ENCODE measurements around the gene PPIA. TPM values are rescaled to one million over a fixed set of nuclear protein-coding genes. Genes with fewer than 3 reads are reported as not detected.

The PPIA gene
- polyA plus RNA-seq, 1 of the 3 experiments (the other 2 are of a cell fraction): 6,267 TPM

- no peaks in the 10 kb centered on the region for H4K20me1 ChIP-seq (ENCODE audit: insufficient read depth)
- no peak overlapping the region for H2AFZ ChIP-seq (ENCODE audit: low read depth)
- H3K36me3 ChIP-seq (replicated peaks in 1 of 2; ENCODE audit: control insufficient read depth in 1 of 2, insufficient read depth in 2 of 2, low read length in 1 of 2): peaks cover 39 to 76% of the 10 kb centered on the region in 2 experiments
- H3F3A ChIP-seq (replicated peaks; ENCODE audit: insufficient read depth): peaks cover 4% of the 10 kb centered on the region
- H3K4me2 ChIP-seq: no peak overlapping the region
- TF ChIP-seq SMC3 (IDR thresholded peaks at IDR 0.05; ENCODE audit: low read depth, low read length) (0 out of 2 replicates have a peak, but pooled peaks have one; percentile 5), CTCF (IDR thresholded peaks at IDR 0.05) (peak; percentile 24; the same call in 1 of the 2 replicates), USF1 (IDR thresholded peaks at IDR 0.05; ENCODE audit: borderline replicate concordance, low read depth) (no peak), NRF1 (IDR thresholded peaks at IDR 0.05; ENCODE audit: low read depth, low read length) (no peak), GABPA (IDR thresholded peaks at IDR 0.05; ENCODE audit: low read depth) (no peak), ELF1 (IDR thresholded peaks at IDR 0.05) (no peak), YY1 (IDR thresholded peaks at IDR 0.05; ENCODE audit: low read depth) (no peak), FOXJ3 (CRISPR knock-in tag; IDR thresholded peaks at IDR 0.05) (no peak), RAD21 (IDR thresholded peaks at IDR 0.05; ENCODE audit: low read length) (peak; percentile 22)
- no peaks in the 10 kb centered on the region for H3K9me2 ChIP-seq
- CTCF ChIA-PET: interaction anchor here (1.1 kb wide), 1 partner anchor 130 kb away, joined by 3 read pairs; no protein-coding TSS in a partner anchor
- H3K4me3 ChIP-seq (ENCODE audit: low read depth in 2 of 2, low read length in 1 of 2): no peak overlapping the region
- H3K9ac ChIP-seq: no peak overlapping the region
- no peaks in the 10 kb centered on the region for H3K79me2 ChIP-seq (ENCODE audit: insufficient read depth)
- DNase-seq: peak; percentile 49
- no peak overlapping the region for H3K27ac ChIP-seq (ENCODE audit: low read depth in 2 of 2, low read length in 1 of 2)
- POLR2A ChIA-PET: interaction anchor here (0.6 kb wide), 1 partner anchor 82 kb away, joined by 3 read pairs; no protein-coding TSS in a partner anchor
- no peaks in the 10 kb centered on the region for H3K9me3 ChIP-seq
- H3K27me3 ChIP-seq (ENCODE audit: insufficient read depth): no peaks in the 10 kb centered on the region
- H3K4me1 ChIP-seq (ENCODE audit: control insufficient read depth in 1 of 2, insufficient read depth in 2 of 2, low read depth in 1 of 2, low read length in 1 of 2): peaks cover 6 to 37% of the 10 kb centered on the region in 2 experiments; a peak in 2 of 4 replicates
- 93% methylated on average over 6 of the region's 22 CpGs for WGBS (ENCODE audit: low lambda C conversion rate)
Measured at GRCh38 chr7:44764665-44765578, 31.6 kb upstream of the PPIA start.

- ChIA-PET POLR2A (interaction anchor here (1.6 kb wide), 1 partner anchor 159 kb away, joined by 3 read pairs; the partner anchor contains the start of gene OGDH), CTCF (interaction anchor here (1.7 kb wide), 1 partner anchor 11 kb away, joined by 4 read pairs; no protein-coding TSS in a partner anchor)
- Histone ChIP-seq H3K9ac (no peak overlapping the region), H3K9me3 (no peaks in the 10 kb centered on the region), H3K27ac (ENCODE audit: low read depth in 2 of 2, low read length in 1 of 2) (no peak overlapping the region), H3K36me3 (replicated peaks in 1 of 2; ENCODE audit: control insufficient read depth in 1 of 2, insufficient read depth in 2 of 2, low read length in 1 of 2) (peaks cover 30 to 67% of the 10 kb centered on the region in 2 experiments), H3K9me2 (no peaks in the 10 kb centered on the region), H3K79me2 (ENCODE audit: insufficient read depth) (no peaks in the 10 kb centered on the region), H2AFZ (ENCODE audit: low read depth) (no peak overlapping the region), H3K4me1 (ENCODE audit: control insufficient read depth in 1 of 2, insufficient read depth in 2 of 2, low read depth in 1 of 2, low read length in 1 of 2) (peaks cover 7 to 39% of the 10 kb centered on the region in 2 experiments; a peak in 2 of 4 replicates), H3K27me3 (ENCODE audit: insufficient read depth) (no peaks in the 10 kb centered on the region), H3K4me3 (ENCODE audit: low read depth in 2 of 2, low read length in 1 of 2) (no peak overlapping the region), H3K4me2 (no peak overlapping the region), H4K20me1 (ENCODE audit: insufficient read depth) (no peaks in the 10 kb centered on the region), H3F3A (replicated peaks; ENCODE audit: insufficient read depth) (peaks cover 6% of the 10 kb centered on the region)
- 93% methylated on average over 15 of the region's 17 CpGs for WGBS (ENCODE audit: low lambda C conversion rate)
- no peak for DNase-seq
- no peak for TF ChIP-seq USF2 (IDR thresholded peaks at IDR 0.05; ENCODE audit: borderline replicate concordance, low read depth, low read length)
- TF ChIP-seq FOSL2 (IDR thresholded peaks at IDR 0.05; ENCODE audit: borderline replicate concordance, low read depth): no peak
- TF ChIP-seq TEAD4 (IDR thresholded peaks at IDR 0.05; ENCODE audit: borderline replicate concordance, insufficient read depth): no peak
- TF ChIP-seq PBX3 (IDR thresholded peaks at IDR 0.05): no peak
Measured at GRCh38 chr7:44765579-44766415, 30.7 kb upstream of the PPIA start.
